ENCODE data around the gene CFAP410. TPM values are rescaled to one million over a fixed set of nuclear protein-coding genes. Genes with fewer than 3 reads are reported as not detected.

The CFAP410 gene
- total and polyA plus RNA-seq, 2 donors (not counting 3 experiments of a cell fraction or from before 2014, with no cell fraction given): 7.2 to 12.2 TPM

DNA sequence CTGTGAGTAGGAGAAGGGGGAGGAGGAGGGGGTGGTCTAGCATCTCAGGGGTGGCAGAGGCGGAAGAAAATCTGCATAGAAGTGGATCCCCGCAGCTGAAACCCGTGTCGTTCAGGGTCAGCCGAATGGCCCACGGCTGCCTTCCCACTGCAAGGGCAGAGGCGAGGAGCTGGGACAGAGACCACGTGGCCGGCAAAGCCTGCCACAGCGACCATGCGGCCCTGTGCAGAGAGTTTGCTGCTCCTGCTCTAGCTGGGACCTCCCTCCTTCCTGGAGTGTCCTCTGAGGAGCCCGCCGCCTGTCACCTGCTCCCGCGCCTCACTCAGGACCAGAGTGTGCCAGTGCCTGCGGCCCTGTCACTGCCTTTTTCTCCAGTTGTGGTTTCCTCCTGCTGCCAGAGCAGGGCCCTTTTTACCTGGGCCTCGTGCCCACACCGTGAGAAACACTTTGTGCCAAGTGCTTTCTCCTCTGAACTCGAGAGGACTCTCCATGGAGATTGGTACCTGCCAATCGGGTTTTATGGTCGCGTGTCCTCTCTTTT lies 8.8 kb upstream of the CFAP410 start:
- Histone ChIP-seq H3K9ac (replicated peaks; ENCODE audit: extremely low read depth, insufficient read depth, low read length) (no peak overlapping the region), H3K79me2 (ENCODE audit: control insufficient read depth, insufficient read depth, low read length) (no peaks in the 10 kb centered on the region), H3K27me3 (ENCODE audit: control insufficient read depth in 2 of 2, insufficient read depth in 2 of 2, low read length in 2 of 2) (peaks cover 7 to 18% of the 10 kb centered on the region in 2 experiments), H4K20me1 (replicated peaks; ENCODE audit: control insufficient read depth, extremely low read depth, insufficient read depth, low read length) (no peaks in the 10 kb centered on the region), H3K9me3 (replicated peaks; ENCODE audit: control insufficient read depth, insufficient read depth, low read length) (no peaks in the 10 kb centered on the region), H3K36me3 (ENCODE audit: control insufficient read depth in 2 of 2, extremely low read depth in 1 of 2, insufficient read depth in 2 of 2, low read length in 2 of 2) (no peaks in the 10 kb centered on the region), H3K9me1 (replicated peaks; ENCODE audit: control insufficient read depth, extremely low read depth, insufficient read depth, low read length) (no peaks in the 10 kb centered on the region), H3K4me2 (ENCODE audit: insufficient read depth, low read length) (no peak overlapping the region), H2AFZ (ENCODE audit: low read depth, low read length) (no peak overlapping the region), H3K4me1 (ENCODE audit: control insufficient read depth, extremely low read depth, insufficient read depth, low read length) (no peaks in the 10 kb centered on the region), H3K27ac (ENCODE audit: insufficient read depth, low read depth, low read length) (no peak overlapping the region), H3K4me3 (replicated peaks in 1 of 3; ENCODE audit: insufficient read depth in 1 of 3, low read depth in 1 of 3, low read length in 3 of 3) (no peak overlapping the region)
- ChIA-PET POLR2A (no interaction called here), CTCF (no interaction called here)
- BruUV-seq (replicated peaks): no TSS peak
- no peak for FAIRE-seq
- no peak for DNase-seq (ENCODE audit: low read depth, low spot score)
- intact Hi-C loops (cut with micrococcal nuclease) (loop anchor here (10.0 kb wide), 1 partner anchor 107 kb away; the partner anchor contains the start of gene LRRC3), dilution Hi-C loops (cut with MboI; ENCODE audit: extremely low pct_ligation_motif_present, low sequenced_read_pairs) (no loop called here)
- TF ChIP-seq, protein P1, sequence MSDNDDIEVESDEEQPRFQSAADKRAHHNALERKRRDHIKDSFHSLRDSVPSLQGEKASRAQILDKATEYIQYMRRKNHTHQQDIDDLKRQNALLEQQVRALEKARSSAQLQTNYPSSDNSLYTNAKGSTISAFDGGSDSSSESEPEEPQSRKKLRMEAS (IDR thresholded peaks at IDR 0.05; ENCODE audit: insufficient read depth, insufficient read length): no peak
- no peak for TF ChIP-seq POLR2AphosphoS5 (IDR thresholded peaks at IDR 0.05; ENCODE audit: insufficient read depth, low read depth, low read length)
- no peak for TF ChIP-seq EZH2 (IDR thresholded peaks at IDR 0.05; ENCODE audit: borderline replicate concordance, low read depth, low read length, severe bottlenecking)
- TF ChIP-seq CTCF (IDR thresholded peaks at IDR 0.05; ENCODE audit: extremely low read depth in 1 of 2, insufficient read depth in 1 of 2, low read depth in 1 of 2, low read length in 2 of 2): no peak

DNA sequence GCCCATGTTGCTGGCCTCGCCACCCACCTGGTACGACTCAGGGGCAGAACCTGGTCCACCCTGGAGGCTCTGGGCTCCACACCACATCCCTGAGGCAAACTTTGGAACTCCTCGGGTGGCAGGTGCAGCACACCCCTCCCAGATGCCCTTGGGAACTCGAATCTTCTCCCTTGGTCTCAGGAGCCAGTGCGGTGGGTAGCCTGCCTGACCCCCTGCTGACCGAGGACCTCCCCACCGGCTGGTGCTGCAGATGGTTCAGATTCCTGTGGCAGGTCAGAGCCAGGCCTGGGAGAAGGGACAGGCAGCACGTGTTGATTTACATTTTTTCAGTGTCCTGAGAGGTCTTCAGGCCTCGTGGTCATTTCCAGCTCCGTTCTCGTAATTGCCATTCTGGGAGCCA lies 6.3 kb upstream of the CFAP410 start:
- H3K4me2 ChIP-seq (ENCODE audit: insufficient read depth, low read length): no peak overlapping the region
- intact Hi-C loops (cut with micrococcal nuclease): loop anchor here (10.0 kb wide), 1 partner anchor 109 kb away; the partner anchor contains the start of gene LRRC3
- POLR2A ChIA-PET: no interaction called here

More for the DNA sequence above, 6.3 kb upstream of the CFAP410 start:
- Histone ChIP-seq H3K4me1 (ENCODE audit: control insufficient read depth, extremely low read depth, insufficient read depth, low read length) (no peaks in the 10 kb centered on the region), H3K36me3 (ENCODE audit: control insufficient read depth in 2 of 2, extremely low read depth in 1 of 2, insufficient read depth in 2 of 2, low read length in 2 of 2) (no peaks in the 10 kb centered on the region), H3K9me1 (replicated peaks; ENCODE audit: control insufficient read depth, extremely low read depth, insufficient read depth, low read length) (no peaks in the 10 kb centered on the region), H4K20me1 (replicated peaks; ENCODE audit: control insufficient read depth, extremely low read depth, insufficient read depth, low read length) (no peaks in the 10 kb centered on the region), H3K9ac (replicated peaks; ENCODE audit: extremely low read depth, insufficient read depth, low read length) (no peak overlapping the region), H3K27me3 (ENCODE audit: control insufficient read depth in 2 of 2, insufficient read depth in 2 of 2, low read length in 2 of 2) (peaks cover 2 to 10% of the 10 kb centered on the region in 2 experiments), H3K4me3 (replicated peaks in 1 of 3; ENCODE audit: insufficient read depth in 1 of 3, low read depth in 1 of 3, low read length in 3 of 3) (no peak overlapping the region), H3K79me2 (ENCODE audit: control insufficient read depth, insufficient read depth, low read length) (no peaks in the 10 kb centered on the region), H3K9me3 (replicated peaks; ENCODE audit: control insufficient read depth, insufficient read depth, low read length) (no peaks in the 10 kb centered on the region), H3K27ac (ENCODE audit: insufficient read depth, low read depth, low read length) (no peak overlapping the region), H2AFZ (ENCODE audit: low read depth, low read length) (no peak overlapping the region)
- no peak for DNase-seq (ENCODE audit: low read depth, low spot score)
- dilution Hi-C loops (cut with MboI; ENCODE audit: extremely low pct_ligation_motif_present, low sequenced_read_pairs): no loop called here
- CTCF ChIA-PET: no interaction called here
- no TSS peak for BruUV-seq (replicated peaks)
- no peak for TF ChIP-seq POLR2A (IDR thresholded peaks at IDR 0.05; ENCODE audit: low read depth, low read length)
- TF ChIP-seq FOS (IDR thresholded peaks at IDR 0.05; ENCODE audit: borderline replicate concordance, insufficient read depth, low read length): no peak
- TF ChIP-seq POLR2AphosphoS5 (IDR thresholded peaks at IDR 0.05; ENCODE audit: insufficient read depth, low read depth, low read length): no peak
- TF ChIP-seq, protein P1 (IDR thresholded peaks at IDR 0.05; ENCODE audit: insufficient read depth, insufficient read length): no peak
- TF ChIP-seq CTCF (IDR thresholded peaks at IDR 0.05; ENCODE audit: extremely low read depth in 1 of 2, insufficient read depth in 1 of 2, low read depth in 1 of 2, low read length in 2 of 2): no peak
- TF ChIP-seq MYC (IDR thresholded peaks at IDR 0.05; ENCODE audit: low read depth, low read length): no peak
- TF ChIP-seq EZH2 (IDR thresholded peaks at IDR 0.05; ENCODE audit: borderline replicate concordance, low read depth, low read length, severe bottlenecking): no peak
- no peak for TF ChIP-seq GATA2 (IDR thresholded peaks at IDR 0.05; ENCODE audit: insufficient read depth, insufficient read length, low read depth, low read length)
- TF ChIP-seq JUN (IDR thresholded peaks at IDR 0.05; ENCODE audit: borderline replicate concordance, insufficient read depth, insufficient read length, low read depth): no peak
- FAIRE-seq: no peak

Measured in endothelial cell of umbilical vein (primary cell).